WERI-Rb-1 (cell line): ENCODE results near the gene ASIC3.

Source experiments
- DNase-seq: peaks from one replicate; pipeline ENCODE4 v3.0.0-alpha.2; 2020
- H3K27ac ChIP-seq: fragments of 250-450 bp; sonication (Bioruptor Pico); 2 replicates; pipeline ENCODE4 v1.5.1; 2020; ENCODE audit warnings: mild to moderate bottlenecking, moderate library complexity
- H3K27me3 ChIP-seq: fragments of 250-450 bp; sonication (Bioruptor Pico); 2 replicates; pipeline ENCODE4 v1.5.1; 2021; ENCODE audit warnings: mild to moderate bottlenecking, low read depth, moderate library complexity; ENCODE audit not compliant: insufficient read depth, severe bottlenecking
- H3K36me3 ChIP-seq: fragments of 250-450 bp; sonication (Bioruptor Pico); 2 replicates; pipeline ENCODE4 v1.5.1; 2020; ENCODE audit warnings: mild to moderate bottlenecking, moderate library complexity
- H3K4me3 ChIP-seq: 2 replicates; pipeline ENCODE4 v1.5.1; 2011; ENCODE audit warnings: low read depth, mild to moderate bottlenecking, control low read depth, low read length
- H3K9me3 ChIP-seq: fragments of 250-450 bp; sonication (Bioruptor Pico); 2 replicates; pipeline ENCODE4 v1.5.1; 2021; ENCODE audit warnings: mild to moderate bottlenecking, moderate library complexity; ENCODE audit not compliant: severe bottlenecking
- TF ChIP-seq, protein P1 (sequence below): IDR thresholded peaks from 2 replicates; pipeline ENCODE4 v1.5.1; 2011; ENCODE audit warnings: low read depth, mild to moderate bottlenecking, control low read depth, inconsistent platforms, low read length

The ASIC3 gene

GRCh38 chr7:151062111-151062398 lies 13.7 kb downstream of the ASIC3 start:
- Histone ChIP-seq H3K27ac (peak overlapping the region; percentile 75), H3K36me3 (peaks cover 37% of the 10 kb centered on the region), H3K27me3 (no peaks in the 10 kb centered on the region), H3K9me3 (no peaks in the 10 kb centered on the region), H3K4me3 (no peak overlapping the region)
- TF ChIP-seq, protein P1, sequence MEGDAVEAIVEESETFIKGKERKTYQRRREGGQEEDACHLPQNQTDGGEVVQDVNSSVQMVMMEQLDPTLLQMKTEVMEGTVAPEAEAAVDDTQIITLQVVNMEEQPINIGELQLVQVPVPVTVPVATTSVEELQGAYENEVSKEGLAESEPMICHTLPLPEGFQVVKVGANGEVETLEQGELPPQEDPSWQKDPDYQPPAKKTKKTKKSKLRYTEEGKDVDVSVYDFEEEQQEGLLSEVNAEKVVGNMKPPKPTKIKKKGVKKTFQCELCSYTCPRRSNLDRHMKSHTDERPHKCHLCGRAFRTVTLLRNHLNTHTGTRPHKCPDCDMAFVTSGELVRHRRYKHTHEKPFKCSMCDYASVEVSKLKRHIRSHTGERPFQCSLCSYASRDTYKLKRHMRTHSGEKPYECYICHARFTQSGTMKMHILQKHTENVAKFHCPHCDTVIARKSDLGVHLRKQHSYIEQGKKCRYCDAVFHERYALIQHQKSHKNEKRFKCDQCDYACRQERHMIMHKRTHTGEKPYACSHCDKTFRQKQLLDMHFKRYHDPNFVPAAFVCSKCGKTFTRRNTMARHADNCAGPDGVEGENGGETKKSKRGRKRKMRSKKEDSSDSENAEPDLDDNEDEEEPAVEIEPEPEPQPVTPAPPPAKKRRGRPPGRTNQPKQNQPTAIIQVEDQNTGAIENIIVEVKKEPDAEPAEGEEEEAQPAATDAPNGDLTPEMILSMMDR: no peak
- no peak for DNase-seq

DNA sequence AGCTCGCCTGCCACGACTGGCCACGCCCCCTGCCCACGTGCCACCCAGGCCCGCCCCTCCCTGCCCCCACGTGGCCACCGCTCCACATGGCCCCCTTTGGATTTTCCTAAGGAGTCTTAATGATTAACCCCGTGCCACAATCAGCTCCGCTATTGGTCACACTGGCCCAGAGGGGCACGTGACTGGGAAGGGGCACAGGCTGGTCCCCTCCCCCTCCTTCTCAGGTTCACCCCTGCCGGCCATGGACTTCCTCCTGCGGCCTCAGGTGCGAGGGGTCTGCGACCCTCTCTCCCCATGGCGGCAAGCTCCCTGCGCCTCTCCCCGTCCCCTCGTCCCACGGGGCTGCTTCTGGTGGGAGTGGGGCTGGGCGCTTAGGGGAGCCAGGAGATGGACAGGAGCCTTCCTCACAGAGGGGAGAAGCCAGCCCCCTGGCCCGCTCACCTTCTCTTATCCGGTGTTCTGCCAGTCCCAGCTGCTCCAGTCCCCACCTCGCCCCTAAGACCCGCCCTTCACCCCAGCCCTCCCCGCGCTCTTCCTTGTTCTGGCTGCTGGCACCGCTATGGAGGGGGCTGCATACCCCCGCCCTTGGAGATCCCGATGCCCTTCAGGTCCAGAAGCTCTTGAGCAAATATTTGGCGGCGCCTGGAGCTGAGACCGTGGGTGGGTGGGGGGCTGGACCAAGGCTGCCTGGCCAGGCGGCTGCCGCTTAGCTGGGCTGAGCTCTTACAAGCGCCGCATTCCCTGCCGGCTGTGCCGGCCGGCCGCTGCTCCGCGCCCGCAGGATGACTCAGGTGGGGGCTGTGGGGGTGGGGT lies 14.3 kb downstream of the ASIC3 start:
- DNase-seq: peak; percentile 90
- TF ChIP-seq, protein P1: no peak
- Histone ChIP-seq H3K4me3 (peak overlapping the region; percentile 37), H3K27ac (peak overlapping the region; percentile 69), H3K9me3 (no peaks in the 10 kb centered on the region), H3K36me3 (peaks cover 42% of the 10 kb centered on the region), H3K27me3 (no peaks in the 10 kb centered on the region)

DNA sequence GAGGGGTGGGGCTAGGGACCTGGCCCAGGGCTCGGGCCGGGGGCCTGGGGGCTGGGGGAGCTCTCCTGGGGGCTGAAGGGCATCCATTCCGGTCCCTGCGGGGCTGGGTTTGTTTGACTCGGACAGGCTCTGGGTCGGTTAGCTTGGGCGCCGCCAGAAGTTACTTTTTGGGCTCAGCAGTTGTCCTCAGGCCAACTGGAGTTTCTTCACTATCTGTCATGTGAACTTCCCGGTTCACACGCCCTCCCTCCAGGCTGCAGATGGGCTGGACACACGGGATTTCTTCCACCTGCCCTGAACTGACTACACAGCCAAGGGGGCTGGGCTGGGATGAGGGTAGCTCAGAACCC lies 14.9 kb downstream of the ASIC3 start:
- TF ChIP-seq, protein P1: no peak
- no peak overlapping the region for H3K4me3 ChIP-seq
- peaks cover 48% of the 10 kb centered on the region for H3K36me3 ChIP-seq
- DNase-seq: no peak
- H3K9me3 ChIP-seq: no peaks in the 10 kb centered on the region
- H3K27me3 ChIP-seq: no peaks in the 10 kb centered on the region
- H3K27ac ChIP-seq: no peak overlapping the region

GRCh38 chr7:151064454-151064853 lies 16.1 kb downstream of the ASIC3 start:
- TF ChIP-seq, protein P1: no peak
- Histone ChIP-seq H3K4me3 (no peak overlapping the region), H3K27ac (no peak overlapping the region), H3K27me3 (no peaks in the 10 kb centered on the region), H3K36me3 (peaks cover 56% of the 10 kb centered on the region), H3K9me3 (no peaks in the 10 kb centered on the region)
- no peak for DNase-seq

DNA sequence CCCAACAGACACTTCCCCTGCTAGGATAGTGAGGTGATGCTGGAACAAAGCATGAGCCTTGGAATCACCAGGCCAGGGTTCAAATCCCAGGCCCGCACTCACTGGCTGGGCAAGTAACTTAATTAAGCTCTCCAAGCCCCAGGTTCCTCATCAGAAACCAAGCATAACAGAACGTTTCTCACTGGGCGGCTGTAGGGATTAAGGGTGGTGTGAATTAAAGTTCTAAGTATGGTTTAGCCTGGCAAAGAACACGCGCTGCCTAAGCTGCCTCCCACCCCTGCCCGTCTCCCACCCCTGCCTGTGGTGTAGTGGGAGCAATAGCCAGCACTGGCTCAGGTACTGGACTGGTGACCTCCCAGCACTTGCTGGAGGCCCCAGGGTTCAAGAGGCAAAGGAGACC lies 16.7 kb downstream of the ASIC3 start:
- no peak for DNase-seq
- no peak overlapping the region for H3K4me3 ChIP-seq
- H3K36me3 ChIP-seq: peaks cover 61% of the 10 kb centered on the region
- no peaks in the 10 kb centered on the region for H3K27me3 ChIP-seq
- H3K9me3 ChIP-seq: no peaks in the 10 kb centered on the region
- no peak overlapping the region for H3K27ac ChIP-seq
- TF ChIP-seq, protein P1: no peak

DNA sequence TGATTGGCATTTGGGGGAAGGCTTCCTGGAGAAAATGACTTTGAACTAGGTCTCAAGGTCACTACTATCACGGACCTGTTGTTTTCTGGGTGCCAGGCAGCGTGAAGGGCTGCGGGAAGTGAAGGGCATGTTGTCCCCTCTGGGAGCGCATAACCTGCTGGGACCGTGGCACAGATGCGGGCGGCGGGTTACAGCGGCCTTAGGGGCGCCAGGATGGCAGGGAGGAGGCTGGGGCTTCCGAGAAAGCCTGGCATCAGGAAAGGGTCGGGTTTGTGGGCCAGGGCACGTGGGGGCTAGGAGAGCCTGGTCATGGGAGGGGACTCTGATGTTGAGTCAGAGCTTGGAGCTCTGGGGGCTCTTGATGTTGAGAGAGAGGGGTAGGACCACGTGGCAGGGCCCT lies 17.2 kb downstream of the ASIC3 start:
- Histone ChIP-seq H3K27me3 (no peaks in the 10 kb centered on the region), H3K9me3 (no peaks in the 10 kb centered on the region), H3K4me3 (no peak overlapping the region), H3K36me3 (peaks cover 67% of the 10 kb centered on the region), H3K27ac (no peak overlapping the region)
- TF ChIP-seq, protein P1: no peak
- no peak for DNase-seq
